ENCODE measurements around the gene DEDD2. TPM values are rescaled to one million over a fixed set of nuclear protein-coding genes. Genes with fewer than 3 reads are reported as not detected.

Gene DEDD2
- total RNA-seq, 1 experiment from 2014 or later, result 34.4 TPM

DNA sequence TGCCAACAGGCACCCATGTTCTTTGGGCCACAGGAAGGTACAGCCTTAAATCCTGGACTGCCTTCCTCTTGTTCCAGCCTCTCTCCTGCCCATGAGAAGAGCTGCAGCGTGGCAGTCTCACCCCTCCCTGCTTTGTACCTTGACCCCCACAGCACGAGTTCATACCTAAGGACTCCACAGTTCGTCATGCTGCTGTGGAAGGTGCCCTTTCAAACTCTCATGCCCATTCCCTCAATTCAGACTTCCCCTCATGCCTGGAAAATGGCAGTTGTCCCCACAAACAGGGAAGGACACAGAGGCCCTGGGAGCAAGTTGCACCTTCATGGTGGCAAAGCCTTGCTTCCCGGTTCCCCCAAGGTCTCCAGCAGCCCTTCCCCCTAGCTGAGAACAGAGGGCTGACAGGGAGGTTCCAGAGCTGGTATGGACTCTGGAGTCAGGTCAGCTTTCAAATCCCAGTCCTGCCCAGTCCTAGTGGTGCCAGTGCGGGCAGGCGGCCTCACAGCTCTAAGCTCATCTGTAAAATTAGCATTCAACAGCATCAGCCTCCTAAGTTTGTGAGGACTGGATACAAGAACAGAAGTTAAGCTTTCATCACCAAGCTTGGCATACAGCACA, 16.3 kb upstream of the DEDD2 start:
- Histone ChIP-seq H3K9me2 (replicated peaks; ENCODE audit: low read length) (no peaks in the 10 kb centered on the region), H3K4me3 (ENCODE audit: low read length) (no peak overlapping the region), H3K9ac (ENCODE audit: low read length) (no peak overlapping the region), H3K36me3 (ENCODE audit: low read depth, low read length) (no peaks in the 10 kb centered on the region; the same call in 1 of the 2 replicates), H3K79me2 (ENCODE audit: low read length) (peaks cover under 1% of the 10 kb centered on the region; the same call in 1 of the 2 replicates), H3K9me3 (ENCODE audit: low read length) (no peaks in the 10 kb centered on the region), H3K27me3 (ENCODE audit: low read length) (no peaks in the 10 kb centered on the region), H3F3A (ENCODE audit: low read length, unreplicated experiment) (no peaks in the 10 kb centered on the region), H3K4me1 (ENCODE audit: insufficient read depth, low read length) (no peaks in the 10 kb centered on the region), H3K27ac (ENCODE audit: low read length) (no peak overlapping the region), H3K4me2 (ENCODE audit: low read length) (no peak overlapping the region), H4K20me1 (ENCODE audit: low read length) (no peaks in the 10 kb centered on the region), H2AFZ (ENCODE audit: low read length) (no peak overlapping the region)
- BruUV-seq (replicated peaks), result no TSS peak
- DNase-seq, result no peak
- TF ChIP-seq, protein P1, sequence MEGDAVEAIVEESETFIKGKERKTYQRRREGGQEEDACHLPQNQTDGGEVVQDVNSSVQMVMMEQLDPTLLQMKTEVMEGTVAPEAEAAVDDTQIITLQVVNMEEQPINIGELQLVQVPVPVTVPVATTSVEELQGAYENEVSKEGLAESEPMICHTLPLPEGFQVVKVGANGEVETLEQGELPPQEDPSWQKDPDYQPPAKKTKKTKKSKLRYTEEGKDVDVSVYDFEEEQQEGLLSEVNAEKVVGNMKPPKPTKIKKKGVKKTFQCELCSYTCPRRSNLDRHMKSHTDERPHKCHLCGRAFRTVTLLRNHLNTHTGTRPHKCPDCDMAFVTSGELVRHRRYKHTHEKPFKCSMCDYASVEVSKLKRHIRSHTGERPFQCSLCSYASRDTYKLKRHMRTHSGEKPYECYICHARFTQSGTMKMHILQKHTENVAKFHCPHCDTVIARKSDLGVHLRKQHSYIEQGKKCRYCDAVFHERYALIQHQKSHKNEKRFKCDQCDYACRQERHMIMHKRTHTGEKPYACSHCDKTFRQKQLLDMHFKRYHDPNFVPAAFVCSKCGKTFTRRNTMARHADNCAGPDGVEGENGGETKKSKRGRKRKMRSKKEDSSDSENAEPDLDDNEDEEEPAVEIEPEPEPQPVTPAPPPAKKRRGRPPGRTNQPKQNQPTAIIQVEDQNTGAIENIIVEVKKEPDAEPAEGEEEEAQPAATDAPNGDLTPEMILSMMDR (conservative IDR thresholded peaks at IDR 0.05; ENCODE audit: low read depth, low read length), result no peak
- TF ChIP-seq EZH2 (IDR thresholded peaks at IDR 0.05; ENCODE audit: low read length, unreplicated experiment) (no peak), EZH2phosphoT487 (IDR thresholded peaks at IDR 0.05; ENCODE audit: borderline replicate concordance, low read length) (no peak)
- ChIA-PET POLR2A (ENCODE audit: unreplicated experiment) (no interaction called here), CTCF (no interaction called here)
- intact Hi-C loops (cut with micrococcal nuclease), result no loop called here
- no peak for ATAC-seq

DNA sequence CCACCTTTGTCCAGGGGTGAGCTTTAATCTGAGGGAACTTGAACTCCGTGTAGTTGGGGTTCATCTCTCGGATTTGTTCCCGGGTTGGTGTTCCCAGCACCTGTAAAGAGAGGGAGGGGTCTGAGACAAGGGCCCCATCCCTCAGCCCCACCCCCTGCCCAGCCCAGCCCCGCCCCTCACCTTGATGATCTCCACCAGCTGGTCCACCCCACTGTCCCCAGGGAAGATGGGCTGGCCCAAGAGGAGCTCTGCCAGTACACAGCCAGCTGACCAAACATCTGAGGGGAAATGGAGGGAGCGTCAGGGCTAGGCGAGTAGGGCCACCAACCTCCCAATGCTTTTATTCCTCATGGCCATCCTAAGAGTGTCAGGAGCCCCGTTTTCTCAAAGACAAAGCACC, 15.6 kb upstream of the DEDD2 start:
- Histone ChIP-seq H3K9ac (ENCODE audit: low read length) (no peak overlapping the region), H3K4me2 (ENCODE audit: low read length) (no peak overlapping the region), H3K4me1 (ENCODE audit: insufficient read depth, low read length) (no peaks in the 10 kb centered on the region), H2AFZ (ENCODE audit: low read length) (no peak overlapping the region), H3K27me3 (ENCODE audit: low read length) (no peaks in the 10 kb centered on the region), H3K9me3 (ENCODE audit: low read length) (no peaks in the 10 kb centered on the region), H3K79me2 (ENCODE audit: low read length) (no peaks in the 10 kb centered on the region), H3K27ac (ENCODE audit: low read length) (no peak overlapping the region), H4K20me1 (ENCODE audit: low read length) (no peaks in the 10 kb centered on the region), H3K9me2 (replicated peaks; ENCODE audit: low read length) (no peaks in the 10 kb centered on the region), H3K4me3 (ENCODE audit: low read length) (no peak overlapping the region), H3F3A (ENCODE audit: low read length, unreplicated experiment) (no peaks in the 10 kb centered on the region), H3K36me3 (ENCODE audit: low read depth, low read length) (no peaks in the 10 kb centered on the region; the same call in 1 of the 2 replicates)
- intact Hi-C loops (cut with micrococcal nuclease), result no loop called here
- no TSS peak for BruUV-seq (replicated peaks)
- ChIA-PET POLR2A (ENCODE audit: unreplicated experiment) (no interaction called here), CTCF (no interaction called here)
- DNase-seq, result no peak
- ATAC-seq, result no peak
- TF ChIP-seq EZH2 (IDR thresholded peaks at IDR 0.05; ENCODE audit: low read length, unreplicated experiment) (no peak), EZH2phosphoT487 (IDR thresholded peaks at IDR 0.05; ENCODE audit: borderline replicate concordance, low read length) (no peak)
- TF ChIP-seq, protein P1 (conservative IDR thresholded peaks at IDR 0.05; ENCODE audit: low read depth, low read length), result no peak

DNA sequence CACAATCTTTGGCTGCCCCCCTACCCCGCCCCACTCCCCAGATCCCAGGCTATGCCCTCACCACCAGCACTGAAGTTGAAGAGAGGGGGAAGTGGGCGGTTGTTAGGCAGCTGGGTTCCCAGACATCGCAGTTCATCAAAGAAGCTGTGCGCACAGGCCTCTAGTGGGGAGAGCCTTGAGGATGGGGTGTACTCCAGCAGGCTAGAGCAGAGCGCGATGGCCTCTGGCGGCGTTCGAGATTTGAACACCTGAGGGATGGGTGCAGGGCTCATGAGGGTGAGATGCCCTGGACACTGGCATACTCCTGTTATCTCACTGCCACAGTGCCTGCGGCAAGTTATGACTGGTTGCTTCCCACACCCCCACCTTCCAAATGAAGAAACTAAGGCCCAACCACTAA, 15.0 kb upstream of the DEDD2 start:
- Histone ChIP-seq H3K36me3 (ENCODE audit: low read depth, low read length) (no peaks in the 10 kb centered on the region; the same call in 1 of the 2 replicates), H3K79me2 (ENCODE audit: low read length) (no peaks in the 10 kb centered on the region), H3K4me3 (ENCODE audit: low read length) (no peak overlapping the region), H3K9me2 (replicated peaks; ENCODE audit: low read length) (no peaks in the 10 kb centered on the region), H3K9ac (ENCODE audit: low read length) (no peak overlapping the region), H3F3A (ENCODE audit: low read length, unreplicated experiment) (no peaks in the 10 kb centered on the region), H3K27ac (ENCODE audit: low read length) (no peak overlapping the region), H3K4me2 (ENCODE audit: low read length) (no peak overlapping the region), H3K4me1 (ENCODE audit: insufficient read depth, low read length) (no peaks in the 10 kb centered on the region), H3K9me3 (ENCODE audit: low read length) (no peaks in the 10 kb centered on the region), H2AFZ (ENCODE audit: low read length) (no peak overlapping the region), H3K27me3 (ENCODE audit: low read length) (no peaks in the 10 kb centered on the region), H4K20me1 (ENCODE audit: low read length) (no peaks in the 10 kb centered on the region)
- DNase-seq (no peak), ATAC-seq (no peak)
- intact Hi-C loops (cut with micrococcal nuclease), result no loop called here
- POLR2A ChIA-PET (ENCODE audit: unreplicated experiment), result interaction anchor here (0.5 kb wide), 1 partner anchor 528 kb away, joined by 3 read pairs; no protein-coding TSS in a partner anchor
- TF ChIP-seq EZH2phosphoT487 (IDR thresholded peaks at IDR 0.05; ENCODE audit: borderline replicate concordance, low read length), result no peak
- TF ChIP-seq EZH2 (IDR thresholded peaks at IDR 0.05; ENCODE audit: low read length, unreplicated experiment), result no peak
- TF ChIP-seq, protein P1 (conservative IDR thresholded peaks at IDR 0.05; ENCODE audit: low read depth, low read length), result no peak
- CTCF ChIA-PET, result no interaction called here
- BruUV-seq (replicated peaks), result no TSS peak
